BJ (cell line): Measurements from ENCODE around the gene DBNL. TPM values are rescaled to one million over a fixed set of nuclear protein-coding genes. Genes with fewer than 3 reads are reported as not detected.

ENCODE experiments used
- CTCF ChIA-PET: fragments of 350-600 bp; formaldehyde crosslinking; extraction: SDS; loops from one replicate; lab custom pipeline; 2021; ENCODE audit warnings: antibody characterized with exemption, inconsistent platforms; lab: Yijun Ruan, JAX
- POLR2A ChIA-PET: fragments of 300-600 bp; sonication (Branson Sonifier 250); formaldehyde crosslinking; extraction: SDS; loops from one replicate; lab custom pipeline; 2021; ENCODE audit warnings: antibody characterized with exemption; lab: Charles Lee
- DNase-seq: peaks from one replicate; pipeline ENCODE4 v3.0.0-alpha.2; 2011; ENCODE audit warnings: low read depth
- H3K27me3 ChIP-seq: 2 replicates; pipeline ENCODE4 v1.6.0; 2011; ENCODE audit warnings: low read length; ENCODE audit not compliant: control insufficient read depth, insufficient read depth
- H3K36me3 ChIP-seq: 2 replicates; pipeline ENCODE4 v1.5.1; 2011; ENCODE audit warnings: low read length; ENCODE audit not compliant: control insufficient read depth, insufficient read depth
- H3K4me3 ChIP-seq: 2 replicates; pipeline ENCODE4 v1.5.1; 2011; ENCODE audit warnings: low read depth, mild to moderate bottlenecking, control low read depth, low read length
- CTCF ChIP-seq: IDR thresholded peaks from 2 replicates; pipeline ENCODE4 v1.5.1; 2011; ENCODE audit warnings: low read depth, mild to moderate bottlenecking, control low read depth, inconsistent platforms, low read length, moderate library complexity; ENCODE audit not compliant: insufficient read depth
- polyA plus RNA-seq: library from polyadenylated mRNA; depleted of rRNA; stranded (reverse); fragments of >200 nt; gene quantifications from 2 replicates; pipeline ENCODE4 v1.2.3, GENCODE V29; 2011

The DBNL gene
- polyA plus RNA-seq, 1 experiment: 140 TPM

- POLR2A ChIA-PET: interaction anchor here (0.6 kb wide), 1 partner anchor 16 kb away, joined by 6 read pairs; no protein-coding TSS in a partner anchor
- H3K36me3 ChIP-seq: no peaks in the 10 kb centered on the region
Observed at GRCh38 chr7:44099669-44100068, 55.2 kb downstream of the DBNL start.

GRCh38 chr7:44100458-44101302 lies 56.2 kb downstream of the DBNL start:
- Histone ChIP-seq H3K4me3 (no peak overlapping the region), H3K27me3 (no peaks in the 10 kb centered on the region), H3K36me3 (0 out of 2 replicates have a peak, but pooled peaks cover 1% of the 10 kb centered on the region)
- TF ChIP-seq CTCF: no peak
- CTCF ChIA-PET: interaction anchor here (1.7 kb wide), 1 partner anchor 10 kb away, joined by 5 read pairs; no protein-coding TSS in a partner anchor
- peak; percentile 67 for DNase-seq
- POLR2A ChIA-PET: interaction anchor here (0.5 to 0.6 kb wide), 2 partner anchors 11 to 22 kb away, joined by 4 to 7 read pairs; partner anchors contain the start of gene POLD2

More at GRCh38 chr7:44099669-44100068, 55.2 kb downstream of the DBNL start:
- CTCF ChIA-PET: interaction anchor here (1.1 to 1.3 kb wide), 2 partner anchors 11 to 97 kb away, joined by 4 to 6 read pairs; no protein-coding TSS in a partner anchor
- H3K27me3 ChIP-seq: no peaks in the 10 kb centered on the region
- no peak for DNase-seq
- no peak for TF ChIP-seq CTCF
- H3K4me3 ChIP-seq: no peak overlapping the region

GRCh38 chr7:44101303-44101965 lies 56.9 kb downstream of the DBNL start:
- DNase-seq: no peak
- ChIA-PET POLR2A (interaction anchor here (0.5 to 0.6 kb wide), 2 partner anchors 12 to 22 kb away, joined by 4 to 7 read pairs; partner anchors contain the start of gene POLD2), CTCF (interaction anchor here (0.8 to 2.1 kb wide), 3 partner anchors 11 to 29 kb away, joined by 3 to 6 read pairs (median 5); no protein-coding TSS in a partner anchor)
- Histone ChIP-seq H3K27me3 (no peaks in the 10 kb centered on the region), H3K36me3 (0 out of 2 replicates have a peak, but pooled peaks cover 2% of the 10 kb centered on the region), H3K4me3 (no peak overlapping the region)
- TF ChIP-seq CTCF: no peak

GRCh38 chr7:44101966-44102845 lies 57.7 kb downstream of the DBNL start:
- no peak for TF ChIP-seq CTCF
- H3K36me3 ChIP-seq: peaks cover 6% of the 10 kb centered on the region
- ChIA-PET POLR2A (interaction anchor here (0.9 kb wide), 1 partner anchor 13 kb away, joined by 10 read pairs; no protein-coding TSS in a partner anchor), CTCF (interaction anchor here (0.8 to 2.1 kb wide), 7 partner anchors 12 to 99 kb away, joined by 3 to 6 read pairs (median 3); partner anchors contain the start of gene YKT6)
- H3K27me3 ChIP-seq: no peaks in the 10 kb centered on the region
- no peak overlapping the region for H3K4me3 ChIP-seq
- peak; percentile 83 for DNase-seq
